H1 (cell line): ENCODE results near the gene PKIB. TPM values are rescaled to one million over a fixed set of nuclear protein-coding genes. Genes with fewer than 3 reads are reported as not detected.

Source experiments
- CTCF ChIA-PET: fragments of 300-600 bp; sonication (Branson Sonifier 250); formaldehyde crosslinking; loops from one replicate; lab custom pipeline; 2021; ENCODE audit not compliant: partially characterized antibody; lab: Charles Lee
- POLR2A ChIA-PET: fragments of 300-600 bp; sonication (Branson Sonifier 250); formaldehyde crosslinking; loops from one replicate; lab custom pipeline; 2021; ENCODE audit warnings: inconsistent platforms; ENCODE audit not compliant: partially characterized antibody; lab: Charles Lee
- DNase-seq, 2 experiments: peaks; one replicate each; pipeline versions ENCODE4 v3.0.0 to v3.0.0-alpha.2; 2010 to 2022; ENCODE audit warnings: low spot score in 2 of 2, low read depth in 1 of 2, mixed read lengths in 1 of 2
- FAIRE-seq: peaks from 2 replicates; lab custom pipeline; 2011; peaks lifted over from hg19 to GRCh38; lab: Jason Lieb, UNC
- H2AFZ ChIP-seq: 2 replicates; pipeline ENCODE4 v1.8.1; 2012; ENCODE audit warnings: low read length, inconsistent platforms
- H2AK5ac ChIP-seq: 2 replicates; pipeline ENCODE4 v1.6.1; 2013; ENCODE audit warnings: low read depth, low read length
- H2BK120ac ChIP-seq: replicated peaks from 2 replicates; pipeline ENCODE3; 2013; ENCODE audit warnings: low read depth, low read length, inconsistent platforms
- H2BK12ac ChIP-seq: 2 replicates; pipeline ENCODE4 v1.6.1; 2013; ENCODE audit warnings: low read depth, low read length
- H2BK15ac ChIP-seq: 2 replicates; pipeline ENCODE4 v1.6.1; 2013; ENCODE audit warnings: low read length
- H2BK20ac ChIP-seq: 2 replicates; pipeline ENCODE4 v1.6.1; 2013; ENCODE audit warnings: low read length
- H2BK5ac ChIP-seq: 2 replicates; pipeline ENCODE4 v1.6.1; 2013; ENCODE audit warnings: low read depth, low read length
- H3K14ac ChIP-seq: 2 replicates; pipeline ENCODE4 v1.6.1; 2013; ENCODE audit warnings: inconsistent platforms; ENCODE audit not compliant: insufficient read length
- H3K18ac ChIP-seq: 2 replicates; pipeline ENCODE4 v1.6.1; 2013; ENCODE audit warnings: low read length; ENCODE audit errors: extremely low read depth
- H3K23ac ChIP-seq: 2 replicates; pipeline ENCODE4 v1.6.1; 2013; ENCODE audit warnings: inconsistent platforms; ENCODE audit not compliant: insufficient read length
- H3K23me2 ChIP-seq: 2 replicates; pipeline ENCODE4 v1.6.1; 2013; ENCODE audit warnings: low read depth, low read length
- H3K27ac ChIP-seq: 2 replicates; pipeline ENCODE4 v1.6.1; 2011; ENCODE audit warnings: low read depth, low read length, inconsistent platforms
- H3K27me3 ChIP-seq, 4 experiments: replicated peaks in 1 of 4; 1 replicate in 1 of 4; 2 replicates in 3 of 4; pipeline versions ENCODE4 v1.6.1 to v1.8.1; 2011 to 2013; ENCODE audit warnings: low read length in 3 of 4, mild to moderate bottlenecking in 3 of 4, inconsistent platforms in 2 of 4, mixed read lengths in 2 of 4, moderate library complexity in 1 of 4; ENCODE audit not compliant: control insufficient read depth in 3 of 4, insufficient read depth in 3 of 4; ENCODE audit errors: extremely low read depth in 1 of 4
- H3K36me3 ChIP-seq, 4 experiments: 2 replicates each; pipeline versions ENCODE4 v1.6.1 to v1.8.1; 2011 to 2013; ENCODE audit warnings: mild to moderate bottlenecking in 4 of 4, low read length in 3 of 4, moderate library complexity in 2 of 4, control low read depth in 1 of 4, inconsistent platforms in 1 of 4; ENCODE audit not compliant: insufficient read depth in 4 of 4, control insufficient read depth in 2 of 4
- H3K4ac ChIP-seq: replicated peaks from 2 replicates; pipeline ENCODE3; 2013; ENCODE audit warnings: low read length, low read depth, mixed read lengths, inconsistent platforms; ENCODE audit not compliant: insufficient read length
- H3K4me1 ChIP-seq, 4 experiments: replicated peaks in 1 of 4; 1 replicate in 1 of 4; 2 replicates in 3 of 4; pipeline versions ENCODE4 v1.6.1 to v1.8.1; 2011 to 2013; ENCODE audit warnings: low read length in 3 of 4, inconsistent platforms in 2 of 4, mixed read lengths in 1 of 4; ENCODE audit not compliant: insufficient read depth in 4 of 4, control insufficient read depth in 3 of 4
- H3K4me2 ChIP-seq, 2 experiments: 2 replicates each; pipeline versions ENCODE4 v1.6.1 to v1.8.1; 2011 to 2013; ENCODE audit warnings: low read depth in 2 of 2, low read length in 2 of 2, control low read depth in 1 of 2, inconsistent platforms in 1 of 2, mild to moderate bottlenecking in 1 of 2; ENCODE audit not compliant: insufficient read depth in 1 of 2
- H3K4me3 ChIP-seq, 4 experiments: fragments of 200-600, 300-600 bp in 1 of 4; sonication (generic), shearing (Covaris generic), sonication (Bioruptor Twin) in 1 of 4; 2 replicates each; pipeline versions ENCODE4 v1.5.1 to v1.8.1; 2011 to 2016; ENCODE audit warnings: low read length in 4 of 4, low read depth in 3 of 4, control low read depth in 2 of 4, inconsistent platforms in 2 of 4, mild to moderate bottlenecking in 2 of 4, mixed read lengths in 1 of 4, moderate library complexity in 1 of 4; ENCODE audit not compliant: insufficient read depth in 2 of 4; ENCODE audit errors: extremely low read depth in 1 of 4
- H3K56ac ChIP-seq: replicated peaks from 2 replicates; pipeline ENCODE3; 2013; ENCODE audit warnings: low read depth, mild to moderate bottlenecking, mixed read lengths, low read length, inconsistent platforms; ENCODE audit not compliant: insufficient read length
- H3K79me1 ChIP-seq: 2 replicates; pipeline ENCODE4 v1.6.1; 2013; ENCODE audit warnings: low read depth, low read length, control low read depth
- H3K79me2 ChIP-seq, 2 experiments: 2 replicates each; pipeline versions ENCODE4 v1.6.1 to v1.8.1; 2012 to 2013; ENCODE audit warnings: low read length in 2 of 2, mild to moderate bottlenecking in 2 of 2, inconsistent platforms in 1 of 2; ENCODE audit not compliant: insufficient read depth in 2 of 2, control insufficient read depth in 1 of 2
- H3K9ac ChIP-seq, 4 experiments: replicated peaks in 1 of 4; 1 replicate in 1 of 4; 2 replicates in 3 of 4; pipeline versions ENCODE4 v1.6.1 to v1.8.1; 2011 to 2013; ENCODE audit warnings: low read depth in 3 of 4, low read length in 3 of 4, control low read depth in 2 of 4, mild to moderate bottlenecking in 2 of 4, moderate library complexity in 2 of 4, inconsistent platforms in 1 of 4; ENCODE audit errors: extremely low read depth in 1 of 4
- H3K9me3 ChIP-seq, 2 experiments: 2 replicates each; pipeline versions ENCODE4 v1.6.1 to v1.8.1; 2012 to 2013; ENCODE audit warnings: mild to moderate bottlenecking in 2 of 2, moderate library complexity in 2 of 2, control low read depth in 1 of 2, inconsistent platforms in 1 of 2, low read depth in 1 of 2, low read length in 1 of 2, mixed read lengths in 1 of 2; ENCODE audit not compliant: insufficient read depth in 2 of 2
- H4K20me1 ChIP-seq, 2 experiments: replicated peaks in 1 of 2; 2 replicates each; pipeline versions ENCODE3 to v1.8.1; 2011 to 2013; ENCODE audit warnings: inconsistent platforms in 2 of 2, low read length in 2 of 2, mild to moderate bottlenecking in 1 of 2; ENCODE audit not compliant: insufficient read depth in 2 of 2, control insufficient read depth in 1 of 2
- H4K5ac ChIP-seq: 2 replicates; pipeline ENCODE4 v1.6.1; 2013; ENCODE audit warnings: low read length, low read depth, mixed read lengths, inconsistent platforms; ENCODE audit not compliant: insufficient read length
- H4K8ac ChIP-seq: 2 replicates; pipeline ENCODE4 v1.8.0; 2013; ENCODE audit warnings: mild to moderate bottlenecking, moderate library complexity, low read length, inconsistent platforms; ENCODE audit not compliant: insufficient read depth; ENCODE audit errors: extremely low read depth
- H4K91ac ChIP-seq: replicated peaks from 2 replicates; pipeline ENCODE3; 2013; ENCODE audit warnings: low read length, mixed read lengths, inconsistent platforms; ENCODE audit not compliant: insufficient read length
- PHF8 ChIP-seq: fragments of 200-600 bp; sonication (generic); conservative IDR thresholded peaks from 2 replicates; pipeline ENCODE4 v1.7.1; 2012; ENCODE audit warnings: low read depth, mild to moderate bottlenecking, inconsistent platforms, low read length, moderate library complexity
- SUZ12 ChIP-seq: fragments of 200-600 bp; sonication (generic); IDR thresholded peaks from 2 replicates; pipeline ENCODE4 v1.6.1; 2012; ENCODE audit warnings: mild to moderate bottlenecking, inconsistent platforms, low read length, moderate library complexity, mixed read lengths
- WGBS, 2 experiments: shearing (Covaris generic) in 1 of 2; methylation state at CpG; one replicate each; pipeline versions ENCODE4 v1.1.6 to v1.1.7; 2013 to 2015; ENCODE audit warnings: low lambda C conversion rate in 2 of 2, mixed read lengths in 2 of 2, inconsistent platforms in 1 of 2, low coverage in 1 of 2, missing lambda C conversion rate in 1 of 2; ENCODE audit not compliant: insufficient replicate concordance in 2 of 2, insufficient coverage in 1 of 2, insufficient read length in 1 of 2; ENCODE audit errors: extremely low coverage in 1 of 2, missing lambda C conversion rate in 1 of 2; 5-methylcytosine and 5-hydroxymethylcytosine counted together
- polyA plus RNA-seq, 7 experiments: library from polyadenylated mRNA; depleted of rRNA in 3 of 7; stranded (reverse) in 5 of 7; unstranded in 2 of 7; fragments of >200 nt in 5 of 7; fragments of 200-250 nt in 2 of 7; gene quantifications; 1 replicate in 5 of 7; 2 replicates in 1 of 7; 4 replicates in 1 of 7; pipeline versions ENCODE4 v1.2.1 to v1.2.3, GENCODE V29; 2011 to 2013; ENCODE audit warnings: missing spikeins in 2 of 7, mixed read lengths in 2 of 7
- total RNA-seq: library from RNA; stranded (reverse); fragmentation: NEBNext Ultra II Directional; extraction: Animal tissue kit (Norgen Biotek cat#: 25700); gene quantifications from 2 replicates; pipeline ENCODE4 v1.2.1, GENCODE V29; 2021
- TF ChIP-seq, protein P1 (sequence below): IDR thresholded peaks from 2 replicates; pipeline ENCODE4 v1.6.1; 2012; ENCODE audit warnings: inconsistent platforms

PKIB gene
- total and polyA plus RNA-seq, 2 of the 8 experiments (the other 6 are each of a cell fraction or from before 2014, with no cell fraction given) = 13.5 to 73.3 TPM

GRCh38 chr6:122704066-122704465 is 93.9 kb downstream of the PKIB start:
- Histone ChIP-seq H4K5ac (no peak overlapping the region), H3K4me1 (peaks cover 0 to 3% (median 0%) of the 10 kb centered on the region in 4 experiments; a peak in 1 of 7 replicates), H3K9ac (no peak overlapping the region), H2BK15ac (no peak overlapping the region), H2AK5ac (no peak overlapping the region), H3K23me2 (no peaks in the 10 kb centered on the region), H3K56ac (no peak overlapping the region), H2BK5ac (no peak overlapping the region), H3K4me2 (no peak overlapping the region), H3K4me3 (no peak overlapping the region), H2BK120ac (no peak overlapping the region), H3K4ac (no peak overlapping the region), H3K79me1 (no peaks in the 10 kb centered on the region), H3K79me2 (no peaks in the 10 kb centered on the region), H3K27ac (no peak overlapping the region), H4K91ac (no peak overlapping the region), H4K8ac (no peak overlapping the region), H3K23ac (no peak overlapping the region), H4K20me1 (no peaks in the 10 kb centered on the region), H3K36me3 (no peaks in the 10 kb centered on the region), H2BK20ac (no peak overlapping the region), H3K18ac (no peak overlapping the region), H2AFZ (no peak overlapping the region), H3K14ac (no peak overlapping the region), H3K9me3 (no peaks in the 10 kb centered on the region), H2BK12ac (no peak overlapping the region), H3K27me3 (peaks cover 0 to 2% (median 0%) of the 10 kb centered on the region in 4 experiments; a peak in 1 of 7 replicates)
- ChIA-PET POLR2A (no interaction called here), CTCF (interaction anchor here (0.7 to 2.1 kb wide), 4 partner anchors 9 to 140 kb away, joined by 3 to 9 read pairs (median 5); no protein-coding TSS in a partner anchor)
- TF ChIP-seq, protein P1, sequence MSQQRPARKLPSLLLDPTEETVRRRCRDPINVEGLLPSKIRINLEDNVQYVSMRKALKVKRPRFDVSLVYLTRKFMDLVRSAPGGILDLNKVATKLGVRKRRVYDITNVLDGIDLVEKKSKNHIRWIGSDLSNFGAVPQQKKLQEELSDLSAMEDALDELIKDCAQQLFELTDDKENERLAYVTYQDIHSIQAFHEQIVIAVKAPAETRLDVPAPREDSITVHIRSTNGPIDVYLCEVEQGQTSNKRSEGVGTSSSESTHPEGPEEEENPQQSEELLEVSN = no peak
- TF ChIP-seq SUZ12 = no peak
- no peak for TF ChIP-seq PHF8
- FAIRE-seq (no peak), DNase-seq (no peak)
- 96% methylated on average over 4 of the region's 4 CpGs; no CpG with 5 or more reads in 1 of the 2 experiments for WGBS, 2 experiments
